Measurements from ENCODE around the gene UNG. TPM values are rescaled to one million over a fixed set of nuclear protein-coding genes. Genes with fewer than 3 reads are reported as not detected.
A peak's percentile ranks its signal among the peaks of the same experiment; 100 is the strongest.

Gene UNG
- total RNA-seq, 1 experiment from 2014 or later: 188 TPM

DNA sequence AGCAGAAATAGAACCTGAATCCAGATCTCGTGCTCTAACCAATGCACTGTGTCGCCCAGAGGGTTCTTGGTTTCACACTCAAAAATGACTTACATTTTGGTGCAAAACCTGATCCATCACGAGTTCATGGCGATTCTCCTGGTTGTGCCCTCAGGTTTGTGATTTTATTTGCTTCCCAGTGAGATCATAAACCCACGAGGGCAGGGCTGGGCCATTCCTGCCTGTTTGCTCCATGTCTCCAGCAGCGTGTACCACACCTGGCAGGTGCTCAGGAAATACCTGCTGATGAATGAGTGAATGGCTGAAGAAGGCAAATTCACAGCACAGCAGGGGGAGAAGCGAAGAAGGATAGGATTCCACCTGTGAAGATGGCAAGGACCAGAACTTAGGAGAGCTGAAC lies 28.4 kb downstream of the UNG start:
- Histone ChIP-seq H3K27ac (ENCODE audit: insufficient read length, low read depth, low read length) (no peak overlapping the region), H3K23me2 (ENCODE audit: insufficient read length, low read depth, low read length, poor library complexity, severe bottlenecking) (no peaks in the 10 kb centered on the region), H3K79me2 (ENCODE audit: insufficient read depth, low read length) (no peaks in the 10 kb centered on the region), H4K5ac (ENCODE audit: insufficient read length, low read depth, low read length) (no peak overlapping the region), H3K79me1 (ENCODE audit: insufficient read depth, low read depth, low read length, poor library complexity, severe bottlenecking) (no peaks in the 10 kb centered on the region), H2BK12ac (ENCODE audit: insufficient read length, low read depth, low read length) (no peak overlapping the region), H3K4me1 (ENCODE audit: insufficient read depth, low read length) (peaks cover 6% of the 10 kb centered on the region), H3K56ac (ENCODE audit: insufficient read length, low read depth, low read length) (no peak overlapping the region), H3K23ac (ENCODE audit: insufficient read length, low read depth, low read length) (no peak overlapping the region), H3K27me3 (ENCODE audit: insufficient read depth, low read length) (no peaks in the 10 kb centered on the region), H3K14ac (ENCODE audit: insufficient read depth, low read length) (no peak overlapping the region), H2AK5ac (ENCODE audit: insufficient read length, low read length) (no peak overlapping the region), H3K18ac (ENCODE audit: insufficient read length, low read depth, low read length) (no peak overlapping the region), H2AFZ (ENCODE audit: low read length) (no peak overlapping the region), H4K91ac (ENCODE audit: insufficient read length, low read depth, low read length) (no peak overlapping the region), H2BK20ac (ENCODE audit: low read depth, low read length, poor library complexity, severe bottlenecking) (no peak overlapping the region), H2BK5ac (ENCODE audit: insufficient read length, low read length) (no peak overlapping the region), H3K4me2 (ENCODE audit: insufficient read depth, insufficient read length, low read length) (no peak overlapping the region), H3K9me3 (ENCODE audit: control insufficient read depth, low read depth, low read length) (no peaks in the 10 kb centered on the region), H2BK120ac (ENCODE audit: low read depth, low read length, poor library complexity, severe bottlenecking) (no peak overlapping the region), H3K4ac (ENCODE audit: low read depth, low read length) (no peak overlapping the region), H3T11ph (ENCODE audit: low read length) (no peak overlapping the region), H2BK15ac (ENCODE audit: low read depth, low read length) (no peak overlapping the region), H3K9ac (ENCODE audit: extremely low read depth, insufficient read length, low read length) (peak overlapping the region; percentile 2), H4K8ac (replicated peaks; ENCODE audit: insufficient read length, low read depth, low read length) (no peak overlapping the region), H4K20me1 (ENCODE audit: control insufficient read depth, insufficient read depth, insufficient read length) (no peaks in the 10 kb centered on the region)
- Mint-ChIP-seq H3K27me3 (ENCODE audit: low read depth) (no peaks in the 10 kb centered on the region; the same call in 1 of the 2 replicates), H3K4me3 (no peak overlapping the region), H3K9me3 (no peaks in the 10 kb centered on the region), H3K4me1 (peaks cover 6 to 8% of the 10 kb centered on the region in 2 experiments), H3K27ac (no peak overlapping the region), H3K36me3 (ENCODE audit: insufficient read depth in 1 of 3, low read depth in 3 of 3) (no peaks in the 10 kb centered on the region; a peak in 1 of 7 replicates)
- DNase-seq: no peak
- TF ChIP-seq, protein P1, sequence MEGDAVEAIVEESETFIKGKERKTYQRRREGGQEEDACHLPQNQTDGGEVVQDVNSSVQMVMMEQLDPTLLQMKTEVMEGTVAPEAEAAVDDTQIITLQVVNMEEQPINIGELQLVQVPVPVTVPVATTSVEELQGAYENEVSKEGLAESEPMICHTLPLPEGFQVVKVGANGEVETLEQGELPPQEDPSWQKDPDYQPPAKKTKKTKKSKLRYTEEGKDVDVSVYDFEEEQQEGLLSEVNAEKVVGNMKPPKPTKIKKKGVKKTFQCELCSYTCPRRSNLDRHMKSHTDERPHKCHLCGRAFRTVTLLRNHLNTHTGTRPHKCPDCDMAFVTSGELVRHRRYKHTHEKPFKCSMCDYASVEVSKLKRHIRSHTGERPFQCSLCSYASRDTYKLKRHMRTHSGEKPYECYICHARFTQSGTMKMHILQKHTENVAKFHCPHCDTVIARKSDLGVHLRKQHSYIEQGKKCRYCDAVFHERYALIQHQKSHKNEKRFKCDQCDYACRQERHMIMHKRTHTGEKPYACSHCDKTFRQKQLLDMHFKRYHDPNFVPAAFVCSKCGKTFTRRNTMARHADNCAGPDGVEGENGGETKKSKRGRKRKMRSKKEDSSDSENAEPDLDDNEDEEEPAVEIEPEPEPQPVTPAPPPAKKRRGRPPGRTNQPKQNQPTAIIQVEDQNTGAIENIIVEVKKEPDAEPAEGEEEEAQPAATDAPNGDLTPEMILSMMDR (conservative IDR thresholded peaks at IDR 0.05): no peak
- WGBS (ENCODE audit: extremely low coverage, insufficient read length, low lambda C conversion rate): no CpG with 5 or more reads among the region's 7 CpGs
